Neural progenitor cell (in vitro differentiated cells): ENCODE data around the gene EXOC4. TPM values are rescaled to one million over a fixed set of nuclear protein-coding genes. Genes with fewer than 3 reads are reported as not detected.

Experiments used
- DNase-seq: peaks from one replicate; pipeline ENCODE4 v3.0.0-alpha.2; 2016; ENCODE audit warnings: low spot score
- H2AFZ ChIP-seq: fragments of 200-600 bp; sonication (generic); replicated peaks from 2 replicates; pipeline ENCODE4 v1.6.1; 2016; ENCODE audit warnings: antibody characterized with exemption
- H3F3A ChIP-seq: fragments of 200-600 bp; sonication (generic); 2 replicates; pipeline ENCODE4 v1.6.1; 2016; ENCODE audit warnings: antibody characterized with exemption, low read depth
- H3K27ac ChIP-seq: fragments of 200-600 bp; sonication (generic); 2 replicates; pipeline ENCODE4 v1.5.1; 2016; ENCODE audit warnings: mild to moderate bottlenecking
- H3K27me3 ChIP-seq: fragments of 200-600 bp; sonication (generic); 2 replicates; pipeline ENCODE4 v1.6.1; 2016; ENCODE audit warnings: mild to moderate bottlenecking, moderate library complexity
- H3K36me3 ChIP-seq: fragments of 200-600 bp; sonication (generic); 2 replicates; pipeline ENCODE4 v1.5.1; 2016
- H3K4me1 ChIP-seq: fragments of 200-600 bp; sonication (generic); 2 replicates; pipeline ENCODE4 v1.6.1; 2016; ENCODE audit warnings: mixed run types
- H3K4me2 ChIP-seq: fragments of 200-600 bp; sonication (generic); 2 replicates; pipeline ENCODE4 v1.6.1; 2016
- H3K4me3 ChIP-seq: fragments of 200-600 bp; sonication (generic); 2 replicates; pipeline ENCODE4 v1.5.1; 2016
- H3K79me2 ChIP-seq: fragments of 200-600 bp; sonication (generic); 2 replicates; pipeline ENCODE4 v1.6.1; 2016; ENCODE audit warnings: low read depth
- H3K9ac ChIP-seq: fragments of 200-600 bp; sonication (generic); 2 replicates; pipeline ENCODE4 v1.6.1; 2016
- H3K9me3 ChIP-seq: fragments of 200-600 bp; sonication (generic); 2 replicates; pipeline ENCODE4 v1.5.1; 2016; ENCODE audit warnings: low read depth
- H4K20me1 ChIP-seq: fragments of 200-600 bp; sonication (generic); 2 replicates; pipeline ENCODE4 v1.6.1; 2016; ENCODE audit warnings: low read depth
- H3K27ac Mint-ChIP-seq: 3 replicates; pipeline ENCODE4 v1.8.0; 2021; ENCODE audit warnings: mixed read lengths
- H3K27me3 Mint-ChIP-seq: 2 replicates; pipeline ENCODE4 v1.8.0; 2022; ENCODE audit warnings: low read depth, mild to moderate bottlenecking, inconsistent platforms, moderate library complexity, mixed read lengths; ENCODE audit not compliant: insufficient read depth
- H3K36me3 Mint-ChIP-seq: 3 replicates; pipeline ENCODE4 v1.8.0; 2021; ENCODE audit warnings: mixed read lengths
- H3K4me1 Mint-ChIP-seq: 3 replicates; pipeline ENCODE4 v1.8.0; 2021; ENCODE audit warnings: mixed read lengths
- H3K4me3 Mint-ChIP-seq: 3 replicates; pipeline ENCODE4 v1.8.0; 2021; ENCODE audit warnings: mild to moderate bottlenecking, moderate library complexity, mixed read lengths
- H3K9me3 Mint-ChIP-seq: 3 replicates; pipeline ENCODE4 v1.8.0; 2020; ENCODE audit warnings: mixed read lengths
- EZH2 ChIP-seq: fragments of 200-600 bp; sonication (generic); IDR thresholded peaks from 2 replicates; pipeline ENCODE4 v1.6.1; 2017; ENCODE audit warnings: antibody characterized with exemption, mild to moderate bottlenecking, moderate library complexity
- EZH2phosphoT487 ChIP-seq: fragments of 200-600 bp; sonication (generic); IDR thresholded peaks from 2 replicates; pipeline ENCODE4 v1.6.1; 2017; ENCODE audit warnings: antibody characterized with exemption
- total RNA-seq: library from RNA; depleted of rRNA; stranded (reverse); fragments of >200 nt; gene quantifications from 2 replicates; pipeline ENCODE4 v1.2.3, GENCODE V29; 2015; ENCODE audit warnings: low replicate concordance
- TF ChIP-seq, protein P1 (sequence below): fragments of 200-600 bp; sonication (generic); IDR thresholded peaks from 2 replicates; pipeline ENCODE4 v1.5.1; 2017; ENCODE audit warnings: antibody characterized with exemption, mild to moderate bottlenecking

The EXOC4 gene
- total RNA-seq, 1 donor from 2014 or later, result 129 TPM

DNA sequence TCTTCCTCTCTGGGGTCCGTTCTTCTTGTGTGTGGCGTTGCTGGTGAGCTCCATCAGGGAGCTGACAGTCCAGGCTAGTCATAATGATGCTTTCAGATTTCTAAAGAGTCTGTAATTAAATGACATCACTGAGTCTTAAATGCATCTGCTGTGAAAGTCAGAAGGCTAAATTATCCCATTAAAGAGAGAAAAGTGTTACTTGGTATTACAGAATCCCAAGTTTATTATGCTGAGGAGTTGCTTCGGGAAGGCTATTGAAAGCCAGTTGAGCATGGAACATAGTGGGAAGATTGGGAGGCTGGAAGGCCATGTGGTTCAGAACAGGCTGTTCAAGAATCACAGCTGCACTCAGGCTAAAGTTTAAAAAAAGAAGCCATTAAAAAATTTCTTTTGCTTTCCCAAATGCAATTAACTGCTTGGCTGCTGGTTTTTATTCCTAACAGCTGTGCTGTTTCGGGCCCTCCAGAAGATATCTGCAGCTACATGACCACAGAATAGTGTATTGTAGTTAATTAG is 531.7 kb downstream of the EXOC4 start:
- H3K27ac ChIP-seq, result no peak overlapping the region
- no peak overlapping the region for H2AFZ ChIP-seq
- H3K4me3 ChIP-seq, result no peak overlapping the region
- no peaks in the 10 kb centered on the region for H3K36me3 ChIP-seq
- no peaks in the 10 kb centered on the region for H4K20me1 ChIP-seq
- no peak overlapping the region for H3K4me2 ChIP-seq
- no peak for DNase-seq
- H3K36me3 Mint-ChIP-seq, result peaks cover 2% of the 10 kb centered on the region
- no peaks in the 10 kb centered on the region for H3K27me3 Mint-ChIP-seq
- no peaks in the 10 kb centered on the region for H3K79me2 ChIP-seq
- no peaks in the 10 kb centered on the region for H3F3A ChIP-seq
- H3K4me1 ChIP-seq, result peaks cover 1% of the 10 kb centered on the region
- no peak overlapping the region for H3K4me3 Mint-ChIP-seq
- TF ChIP-seq, protein P1, sequence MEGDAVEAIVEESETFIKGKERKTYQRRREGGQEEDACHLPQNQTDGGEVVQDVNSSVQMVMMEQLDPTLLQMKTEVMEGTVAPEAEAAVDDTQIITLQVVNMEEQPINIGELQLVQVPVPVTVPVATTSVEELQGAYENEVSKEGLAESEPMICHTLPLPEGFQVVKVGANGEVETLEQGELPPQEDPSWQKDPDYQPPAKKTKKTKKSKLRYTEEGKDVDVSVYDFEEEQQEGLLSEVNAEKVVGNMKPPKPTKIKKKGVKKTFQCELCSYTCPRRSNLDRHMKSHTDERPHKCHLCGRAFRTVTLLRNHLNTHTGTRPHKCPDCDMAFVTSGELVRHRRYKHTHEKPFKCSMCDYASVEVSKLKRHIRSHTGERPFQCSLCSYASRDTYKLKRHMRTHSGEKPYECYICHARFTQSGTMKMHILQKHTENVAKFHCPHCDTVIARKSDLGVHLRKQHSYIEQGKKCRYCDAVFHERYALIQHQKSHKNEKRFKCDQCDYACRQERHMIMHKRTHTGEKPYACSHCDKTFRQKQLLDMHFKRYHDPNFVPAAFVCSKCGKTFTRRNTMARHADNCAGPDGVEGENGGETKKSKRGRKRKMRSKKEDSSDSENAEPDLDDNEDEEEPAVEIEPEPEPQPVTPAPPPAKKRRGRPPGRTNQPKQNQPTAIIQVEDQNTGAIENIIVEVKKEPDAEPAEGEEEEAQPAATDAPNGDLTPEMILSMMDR, result no peak
- TF ChIP-seq EZH2phosphoT487 (no peak), EZH2 (no peak)
- no peaks in the 10 kb centered on the region for H3K9me3 ChIP-seq
- no peak overlapping the region for H3K27ac Mint-ChIP-seq
- peaks cover 7% of the 10 kb centered on the region for H3K4me1 Mint-ChIP-seq
- H3K9ac ChIP-seq, result no peak overlapping the region
- H3K9me3 Mint-ChIP-seq, result no peaks in the 10 kb centered on the region
- no peaks in the 10 kb centered on the region for H3K27me3 ChIP-seq

- Mint-ChIP-seq H3K27ac (no peak overlapping the region), H3K36me3 (no peaks in the 10 kb centered on the region), H3K27me3 (no peaks in the 10 kb centered on the region), H3K9me3 (no peaks in the 10 kb centered on the region), H3K4me1 (peaks cover 11% of the 10 kb centered on the region), H3K4me3 (no peak overlapping the region)
- DNase-seq, result no peak
- H3K4me2 ChIP-seq, result no peak overlapping the region
- H3K27ac ChIP-seq, result no peak overlapping the region
- H3K9me3 ChIP-seq, result no peaks in the 10 kb centered on the region
- H3K36me3 ChIP-seq, result no peaks in the 10 kb centered on the region
- H3F3A ChIP-seq, result no peaks in the 10 kb centered on the region
- no peaks in the 10 kb centered on the region for H3K27me3 ChIP-seq
- TF ChIP-seq, protein P1, result no peak
- no peak for TF ChIP-seq EZH2phosphoT487
- TF ChIP-seq EZH2, result no peak
- H3K79me2 ChIP-seq, result no peaks in the 10 kb centered on the region
- no peak overlapping the region for H3K9ac ChIP-seq
- H3K4me3 ChIP-seq, result no peak overlapping the region
- no peaks in the 10 kb centered on the region for H4K20me1 ChIP-seq
- no peak overlapping the region for H2AFZ ChIP-seq
- peaks cover 11% of the 10 kb centered on the region for H3K4me1 ChIP-seq
These were observed 533.6 kb downstream of the EXOC4 start for GRCh38 chr7:133786401-133786937.

DNA sequence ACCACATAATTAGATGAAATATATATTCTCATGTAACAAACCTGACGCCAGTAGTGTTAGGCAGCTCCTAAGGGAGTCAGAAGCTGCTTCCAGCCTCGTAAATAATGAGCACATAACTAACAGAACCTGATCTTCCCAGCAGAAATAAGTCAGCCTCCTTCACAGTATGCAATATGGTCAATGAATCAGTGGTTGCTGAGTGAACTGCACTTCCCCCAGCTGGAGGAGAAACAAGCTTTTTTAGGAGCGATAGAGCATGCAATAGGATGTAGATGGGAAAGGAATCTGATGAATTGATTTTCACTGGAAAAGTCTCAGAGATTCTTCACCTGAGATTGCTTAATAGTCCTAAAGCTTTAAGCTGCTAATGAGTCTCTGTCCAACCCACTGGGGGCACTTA is 537.1 kb downstream of the EXOC4 start:
- H3K27me3 ChIP-seq, result no peaks in the 10 kb centered on the region
- H3K9ac ChIP-seq, result no peak overlapping the region
- no peak overlapping the region for H2AFZ ChIP-seq
- peaks cover 5% of the 10 kb centered on the region for H3K36me3 Mint-ChIP-seq
- no peak overlapping the region for H3K27ac Mint-ChIP-seq
- TF ChIP-seq, protein P1, result peak; percentile 16
- no peak for TF ChIP-seq EZH2phosphoT487
- peaks cover 11% of the 10 kb centered on the region for H3K4me1 ChIP-seq
- no peaks in the 10 kb centered on the region for H3K27me3 Mint-ChIP-seq
- H3K36me3 ChIP-seq, result no peaks in the 10 kb centered on the region
- no peaks in the 10 kb centered on the region for H4K20me1 ChIP-seq
- H3K4me3 Mint-ChIP-seq, result no peak overlapping the region
- H3K4me3 ChIP-seq, result no peak overlapping the region
- H3K4me1 Mint-ChIP-seq, result peaks cover 9% of the 10 kb centered on the region
- peaks cover 6% of the 10 kb centered on the region for H3K9me3 Mint-ChIP-seq
- H3K9me3 ChIP-seq, result no peaks in the 10 kb centered on the region
- no peak overlapping the region for H3K27ac ChIP-seq
- DNase-seq, result peak; percentile 23
- H3K79me2 ChIP-seq, result no peaks in the 10 kb centered on the region
- H3K4me2 ChIP-seq, result no peak overlapping the region
- no peaks in the 10 kb centered on the region for H3F3A ChIP-seq
